ENCODE results near the gene TSC22D4.
A peak's percentile ranks its signal among the peaks of the same experiment; 100 is the strongest.

- TF ChIP-seq CTCF (IDR thresholded peaks at IDR 0.05; ENCODE audit: low read depth, low read length) (peak; percentile 86), EZH2phosphoT487 (IDR thresholded peaks at IDR 0.05; ENCODE audit: low read depth) (no peak)
These were observed 9.6 kb downstream of the TSC22D4 start for GRCh38 chr7:100469227-100470044.
